Sigmoid colon (tissue), 7 donors: ENCODE measurements around the gene HADHA. TPM values are rescaled to one million over a fixed set of nuclear protein-coding genes. Genes with fewer than 3 reads are reported as not detected.

Source experiments
- DNase-seq: peaks from one replicate; pipeline ENCODE4 v3.0.0-alpha.2; 2019
- H3K27ac ChIP-seq, 4 donors: fragments of 200-600 bp; sonication (generic); one replicate each; pipeline ENCODE4 v1.5.1; 2016 to 2019; ENCODE audit warnings: mild to moderate bottlenecking in 1 of 4
- H3K27me3 ChIP-seq, 3 donors: fragments of 200-600 bp; sonication (generic); one replicate each; pipeline ENCODE4 v1.5.1; 2019; ENCODE audit warnings: mild to moderate bottlenecking in 1 of 3
- H3K36me3 ChIP-seq, 4 donors: fragments of 200-600 bp; sonication (generic); one replicate each; pipeline ENCODE4 v1.5.1; 2016 to 2019
- H3K4me1 ChIP-seq, 4 donors: fragments of 200-600 bp; sonication (generic); one replicate each; pipeline ENCODE4 v1.5.1; 2017 to 2019
- H3K4me3 ChIP-seq, 4 donors: fragments of 200-600 bp; sonication (generic); one replicate each; pipeline ENCODE4 v1.5.1; 2017 to 2019; ENCODE audit warnings: mild to moderate bottlenecking in 2 of 4, moderate library complexity in 1 of 4
- H3K9me3 ChIP-seq, 4 donors: fragments of 200-600 bp in 3 of 4; sonication (generic) in 3 of 4; one replicate each; pipeline versions ENCODE4 v1.5.1 to v1.6.1; 2013 to 2019
- EP300 ChIP-seq, 4 donors: sonication (generic); formaldehyde crosslinking; IDR thresholded peaks; one replicate each; pipeline ENCODE4 v1.6.1; 2017; ENCODE audit warnings: antibody characterized with exemption in 4 of 4
- POLR2A ChIP-seq, 2 donors: fragments of 450-650 bp; IDR thresholded peaks; one replicate each; pipeline ENCODE4 v1.6.1; 2016; ENCODE audit warnings: antibody characterized with exemption in 2 of 2, mild to moderate bottlenecking in 2 of 2, moderate library complexity in 2 of 2
- POLR2AphosphoS5 ChIP-seq, 4 donors: sonication (generic); formaldehyde crosslinking; IDR thresholded peaks; one replicate each; pipeline ENCODE4 v1.6.1; 2017; ENCODE audit warnings: antibody characterized with exemption in 4 of 4
- WGBS, 2 donors: extraction: QIAGEN DNeasy Blood & Tissue Kit; methylation state at CpG; one replicate each; pipeline ENCODE4 v1.1.7; 2013; 5-methylcytosine and 5-hydroxymethylcytosine counted together
- intact Hi-C: fragments of 100-400 bp; cut with DNase I; formaldehyde crosslinking; loops from one replicate; pipeline ENCODE4 v1.15.1; 2023
- polyA plus RNA-seq, 3 donors: library from polyadenylated mRNA; stranded (reverse); fragments of 200-250 nt; gene quantifications; one replicate each; pipeline ENCODE4 v1.2.3, GENCODE V29; 2013
- total RNA-seq, 4 donors: library from RNA; depleted of rRNA; stranded (reverse); fragments of >200 nt; gene quantifications; one replicate each; pipeline ENCODE4 v1.1.0, GENCODE V29; 2016
- TF ChIP-seq, protein P1 (sequence below), 4 experiments: fragments of 450-650 bp in 3 of 4; fragments of 200-600 bp in 1 of 4; IDR thresholded peaks; one replicate each; pipeline ENCODE4 v1.5.1; 2016 to 2019; ENCODE audit warnings: antibody characterized with exemption in 4 of 4, mild to moderate bottlenecking in 3 of 4, moderate library complexity in 2 of 4
- donor health status: healthy with polysubstance abuse.
- donor health status: Bipolar disorder and iron deficiency.
- donor health status: healthy.

HADHA gene
- total and polyA plus RNA-seq, 7 donors, result 96.7 to 148 (median 122) TPM

- WGBS, 2 donors, result 91 to 93% methylated on average over 4 of the region's 4 CpGs
- no peak overlapping the region for H3K27ac ChIP-seq
- H3K36me3 ChIP-seq, result peaks cover 7 to 43% (median 17%) of the 10 kb centered on the region in 4 donors
- H3K4me1 ChIP-seq, result peaks cover 0 to 10% (median 8%) of the 10 kb centered on the region in 4 donors
- TF ChIP-seq EP300 (IDR thresholded peaks at IDR 0.05) (no peak), POLR2AphosphoS5 (IDR thresholded peaks at IDR 0.05) (no peak), POLR2A (IDR thresholded peaks at IDR 0.05) (no peak)
- H3K27me3 ChIP-seq, result no peaks in the 10 kb centered on the region
- DNase-seq, result no peak
- no peaks in the 10 kb centered on the region for H3K9me3 ChIP-seq
- no peak overlapping the region for H3K4me3 ChIP-seq
- intact Hi-C loops, result no loop called here
Observed at GRCh38 chr2:26189123-26189522, 55.3 kb downstream of the HADHA start.

DNA sequence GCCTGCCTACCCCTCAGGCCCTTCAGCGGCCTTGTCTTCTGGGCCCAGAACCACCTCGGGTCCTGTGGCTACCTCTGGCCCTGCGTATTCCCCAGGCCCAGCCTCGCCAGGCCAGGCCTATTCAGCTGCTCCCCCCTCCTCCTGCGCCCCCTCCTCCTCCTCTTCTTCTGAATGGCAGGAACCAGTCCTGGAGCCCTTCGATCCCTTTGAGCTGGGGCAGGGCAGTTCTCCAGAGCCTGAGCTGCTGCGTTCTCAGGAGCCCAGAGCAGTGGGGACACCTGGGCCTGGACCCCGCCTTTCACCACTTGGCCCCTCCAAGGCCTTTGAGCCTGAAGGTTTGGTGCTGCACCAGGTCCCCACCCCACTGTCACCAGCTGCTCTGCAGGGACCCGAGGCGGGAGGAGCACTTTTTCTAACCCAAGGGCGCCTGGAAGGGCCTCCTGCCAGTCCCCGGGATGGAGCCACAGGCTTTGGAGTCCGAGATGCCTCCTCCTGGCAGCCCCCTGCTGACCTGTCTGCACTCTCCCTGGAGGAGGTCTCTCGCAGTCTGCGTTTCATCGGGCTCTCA, 56.8 kb downstream of the HADHA start:
- TF ChIP-seq POLR2A (IDR thresholded peaks at IDR 0.05) (no peak), EP300 (IDR thresholded peaks at IDR 0.05) (no peak), POLR2AphosphoS5 (IDR thresholded peaks at IDR 0.05) (no peak)
- TF ChIP-seq, protein P1, sequence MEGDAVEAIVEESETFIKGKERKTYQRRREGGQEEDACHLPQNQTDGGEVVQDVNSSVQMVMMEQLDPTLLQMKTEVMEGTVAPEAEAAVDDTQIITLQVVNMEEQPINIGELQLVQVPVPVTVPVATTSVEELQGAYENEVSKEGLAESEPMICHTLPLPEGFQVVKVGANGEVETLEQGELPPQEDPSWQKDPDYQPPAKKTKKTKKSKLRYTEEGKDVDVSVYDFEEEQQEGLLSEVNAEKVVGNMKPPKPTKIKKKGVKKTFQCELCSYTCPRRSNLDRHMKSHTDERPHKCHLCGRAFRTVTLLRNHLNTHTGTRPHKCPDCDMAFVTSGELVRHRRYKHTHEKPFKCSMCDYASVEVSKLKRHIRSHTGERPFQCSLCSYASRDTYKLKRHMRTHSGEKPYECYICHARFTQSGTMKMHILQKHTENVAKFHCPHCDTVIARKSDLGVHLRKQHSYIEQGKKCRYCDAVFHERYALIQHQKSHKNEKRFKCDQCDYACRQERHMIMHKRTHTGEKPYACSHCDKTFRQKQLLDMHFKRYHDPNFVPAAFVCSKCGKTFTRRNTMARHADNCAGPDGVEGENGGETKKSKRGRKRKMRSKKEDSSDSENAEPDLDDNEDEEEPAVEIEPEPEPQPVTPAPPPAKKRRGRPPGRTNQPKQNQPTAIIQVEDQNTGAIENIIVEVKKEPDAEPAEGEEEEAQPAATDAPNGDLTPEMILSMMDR (IDR thresholded peaks at IDR 0.05), result no peak
- DNase-seq, result no peak
- H3K4me3 ChIP-seq, result no peak overlapping the region
- H3K27me3 ChIP-seq, result no peaks in the 10 kb centered on the region
- intact Hi-C loops, result no loop called here
- 92 to 93% methylated on average over 16 of the region's 16 CpGs for WGBS, 2 donors
- peaks cover 0 to 10% (median 8%) of the 10 kb centered on the region in 4 donors for H3K4me1 ChIP-seq
- peaks cover 0 to 28% (median 7%) of the 10 kb centered on the region in 4 donors for H3K36me3 ChIP-seq
- H3K27ac ChIP-seq, result no peak overlapping the region
- no peaks in the 10 kb centered on the region for H3K9me3 ChIP-seq

- 94 to 95% methylated on average over 15 of the region's 15 CpGs for WGBS, 2 donors
Observed at GRCh38 chr2:26187114-26187513, 57.3 kb downstream of the HADHA start.

DNA sequence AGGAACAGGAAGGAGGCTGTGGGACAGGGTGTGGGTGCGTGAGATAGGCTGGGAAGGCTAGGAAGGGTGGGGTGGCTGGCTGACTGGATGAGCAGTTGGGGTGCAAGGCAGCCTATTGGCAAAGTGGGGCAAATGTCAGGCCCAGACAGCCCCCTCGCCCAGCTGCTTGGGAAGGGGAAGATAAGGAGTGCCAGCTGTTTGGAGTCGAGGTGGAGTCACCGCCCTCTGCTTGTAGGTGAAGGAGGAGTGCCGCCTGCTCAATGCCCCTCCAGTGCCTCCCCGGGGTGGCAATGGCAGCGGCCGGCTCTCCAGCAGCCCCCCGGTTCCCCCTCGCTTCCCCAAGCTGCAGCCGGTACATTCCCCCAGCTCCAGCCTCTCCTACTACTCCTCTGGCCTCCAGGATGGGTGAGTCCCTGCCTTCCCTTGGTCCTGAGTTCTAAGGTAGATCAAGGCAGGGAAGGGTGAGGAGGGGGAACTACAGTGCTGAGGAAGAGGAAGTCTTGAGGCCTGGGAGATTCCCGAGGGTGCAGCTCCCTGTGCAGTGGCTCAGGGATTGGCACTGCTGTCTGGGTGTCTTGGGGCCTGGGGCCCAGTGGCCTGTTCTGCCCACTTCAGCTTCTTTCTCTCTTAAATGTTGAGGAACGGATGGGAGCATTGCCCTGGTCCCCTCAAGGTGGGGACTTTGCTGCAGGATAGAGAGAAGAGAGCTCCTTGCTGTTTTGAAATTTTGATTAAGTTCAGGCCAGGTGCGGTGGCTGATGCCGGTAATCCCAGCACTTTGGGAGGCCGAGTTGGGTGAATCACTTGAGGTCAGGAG, 58.3 kb downstream of the HADHA start:
- peak overlapping the region in 2 of 4 donors; percentile 68 to 75 for H3K27ac ChIP-seq
- TF ChIP-seq POLR2A (IDR thresholded peaks at IDR 0.05) (no peak), EP300 (IDR thresholded peaks at IDR 0.05) (no peak), POLR2AphosphoS5 (IDR thresholded peaks at IDR 0.05) (no peak)
- TF ChIP-seq, protein P1 (IDR thresholded peaks at IDR 0.05), result no peak
- peak overlapping the region in 2 of 4 donors; percentile 65 to 68 for H3K4me3 ChIP-seq
- DNase-seq, result peak; percentile 64
- H3K27me3 ChIP-seq, result no peaks in the 10 kb centered on the region
- peaks cover 0 to 13% (median 4%) of the 10 kb centered on the region in 4 donors for H3K36me3 ChIP-seq
- 80 to 90% methylated on average over 16 of the region's 16 CpGs for WGBS, 2 donors
- no peaks in the 10 kb centered on the region for H3K9me3 ChIP-seq
- peaks cover 0 to 10% (median 8%) of the 10 kb centered on the region in 4 donors for H3K4me1 ChIP-seq
- intact Hi-C loops, result no loop called here

More at GRCh38 chr2:26187114-26187513, 57.3 kb downstream of the HADHA start:
- TF ChIP-seq EP300 (IDR thresholded peaks at IDR 0.05) (no peak), POLR2A (IDR thresholded peaks at IDR 0.05) (no peak), POLR2AphosphoS5 (IDR thresholded peaks at IDR 0.05) (no peak)
- TF ChIP-seq, protein P1 (IDR thresholded peaks at IDR 0.05), result no peak
- DNase-seq, result no peak
- intact Hi-C loops, result no loop called here
- no peak overlapping the region for H3K27ac ChIP-seq
- peaks cover 0 to 23% (median 7%) of the 10 kb centered on the region in 4 donors for H3K36me3 ChIP-seq
- peaks cover 0 to 10% (median 8%) of the 10 kb centered on the region in 4 donors for H3K4me1 ChIP-seq
- H3K9me3 ChIP-seq, result no peaks in the 10 kb centered on the region
- no peaks in the 10 kb centered on the region for H3K27me3 ChIP-seq
- no peak overlapping the region for H3K4me3 ChIP-seq

- no peak for TF ChIP-seq POLR2A (IDR thresholded peaks at IDR 0.05)
- TF ChIP-seq POLR2AphosphoS5 (IDR thresholded peaks at IDR 0.05), result no peak
- TF ChIP-seq EP300 (IDR thresholded peaks at IDR 0.05), result no peak
- TF ChIP-seq, protein P1 (IDR thresholded peaks at IDR 0.05), result no peak
- DNase-seq, result peak; percentile 74
- H3K4me3 ChIP-seq, result peak overlapping the region; percentile 51 to 68 (median 59)
- H3K36me3 ChIP-seq, result peaks cover 0 to 6% (median 1%) of the 10 kb centered on the region in 4 donors
- H3K27ac ChIP-seq, result peak overlapping the region; percentile 66 to 75 (median 72)
- 50 to 55% methylated on average over 20 of the region's 20 CpGs for WGBS, 2 donors
- H3K4me1 ChIP-seq, result peaks cover 0 to 10% (median 8%) of the 10 kb centered on the region in 4 donors
- no peaks in the 10 kb centered on the region for H3K27me3 ChIP-seq
- intact Hi-C loops, result no loop called here
- H3K9me3 ChIP-seq, result no peaks in the 10 kb centered on the region
Observed at GRCh38 chr2:26185304-26185928, 59.0 kb downstream of the HADHA start.
